WI38 (cell line): ENCODE measurements around the gene EPB41L2.
"Not testable (repeated sequence)": the region's sequence is repeated elsewhere in the genome, so short reads cannot be mapped to it uniquely, and the experiment has no call there.

Source experiments
- H3K4me3 ChIP-seq: 2 replicates; pipeline ENCODE4 v1.5.1; 2011; ENCODE audit warnings: low read depth, mild to moderate bottlenecking, control low read depth, low read length
- CTCF ChIP-seq: IDR thresholded peaks from 2 replicates; pipeline ENCODE4 v1.5.1; 2012; ENCODE audit warnings: low read depth, mild to moderate bottlenecking, control low read depth, low read length

EPB41L2 gene

GRCh38 chr6:130815200-130816071, 247.6 kb downstream of the EPB41L2 start:
- no peak for TF ChIP-seq CTCF

GRCh38 chr6:130814506-130814905, 248.5 kb downstream of the EPB41L2 start:
- no peak overlapping the region for H3K4me3 ChIP-seq
- TF ChIP-seq CTCF = no peak

More at GRCh38 chr6:130815200-130816071, 247.6 kb downstream of the EPB41L2 start:
- no peak overlapping the region for H3K4me3 ChIP-seq

- TF ChIP-seq CTCF = no peak
These were observed 251.1 kb downstream of the EPB41L2 start for GRCh38 chr6:130811932-130812331.

GRCh38 chr6:130810307-130811030, 252.6 kb downstream of the EPB41L2 start:
- no peak overlapping the region for H3K4me3 ChIP-seq
- no peak for TF ChIP-seq CTCF

More at GRCh38 chr6:130811932-130812331, 251.1 kb downstream of the EPB41L2 start:
- H3K4me3 ChIP-seq = no peak overlapping the region

GRCh38 chr6:130801368-130801767, 261.7 kb downstream of the EPB41L2 start:
- not testable (repeated sequence) for H3K4me3 ChIP-seq

- H3K4me3 ChIP-seq = no peak overlapping the region
These were observed 266.0 kb downstream of the EPB41L2 start for GRCh38 chr6:130797061-130797460.

More at GRCh38 chr6:130797061-130797460, 266.0 kb downstream of the EPB41L2 start:
- no peak for TF ChIP-seq CTCF
